ENCODE measurements around the gene SMYD3.

Gene SMYD3

DNA sequence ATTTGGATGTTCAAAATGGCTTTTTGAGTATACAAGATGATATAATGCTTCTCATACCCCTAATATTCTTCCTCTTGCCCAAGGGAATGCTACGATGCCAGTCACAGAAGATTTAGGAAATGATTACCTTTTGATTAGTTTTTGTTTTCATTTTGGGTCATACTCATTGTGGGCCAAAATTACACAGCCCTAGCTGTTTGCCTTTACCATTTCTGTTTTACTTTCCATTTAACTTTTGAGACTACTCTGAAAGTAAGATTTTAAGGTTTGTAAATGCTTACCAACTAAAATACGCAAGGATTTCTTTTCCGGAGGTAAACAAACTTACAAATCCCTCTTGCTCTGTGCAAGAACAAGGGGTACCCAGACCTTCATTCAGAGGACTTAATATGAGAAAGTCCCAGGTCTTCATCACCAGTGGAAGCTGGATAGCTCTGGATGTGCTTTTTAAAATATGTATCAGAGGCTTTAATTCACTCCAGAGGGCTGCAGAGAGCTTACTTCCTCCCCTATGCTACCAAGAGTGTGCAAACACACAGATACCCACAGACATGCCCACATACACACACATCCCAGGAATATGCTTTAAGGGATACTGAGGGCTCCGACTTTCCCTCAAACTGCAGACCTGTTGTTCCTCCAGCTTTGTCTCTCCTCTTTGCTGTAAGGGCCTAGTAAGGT lies 631.4 kb downstream of the SMYD3 start:
- H3K4me3 ChIP-seq (ENCODE audit: low read depth, low read length), result no peak overlapping the region
- peak; percentile 46 for DNase-seq (ENCODE audit: low read depth)
- TF ChIP-seq, protein P1, sequence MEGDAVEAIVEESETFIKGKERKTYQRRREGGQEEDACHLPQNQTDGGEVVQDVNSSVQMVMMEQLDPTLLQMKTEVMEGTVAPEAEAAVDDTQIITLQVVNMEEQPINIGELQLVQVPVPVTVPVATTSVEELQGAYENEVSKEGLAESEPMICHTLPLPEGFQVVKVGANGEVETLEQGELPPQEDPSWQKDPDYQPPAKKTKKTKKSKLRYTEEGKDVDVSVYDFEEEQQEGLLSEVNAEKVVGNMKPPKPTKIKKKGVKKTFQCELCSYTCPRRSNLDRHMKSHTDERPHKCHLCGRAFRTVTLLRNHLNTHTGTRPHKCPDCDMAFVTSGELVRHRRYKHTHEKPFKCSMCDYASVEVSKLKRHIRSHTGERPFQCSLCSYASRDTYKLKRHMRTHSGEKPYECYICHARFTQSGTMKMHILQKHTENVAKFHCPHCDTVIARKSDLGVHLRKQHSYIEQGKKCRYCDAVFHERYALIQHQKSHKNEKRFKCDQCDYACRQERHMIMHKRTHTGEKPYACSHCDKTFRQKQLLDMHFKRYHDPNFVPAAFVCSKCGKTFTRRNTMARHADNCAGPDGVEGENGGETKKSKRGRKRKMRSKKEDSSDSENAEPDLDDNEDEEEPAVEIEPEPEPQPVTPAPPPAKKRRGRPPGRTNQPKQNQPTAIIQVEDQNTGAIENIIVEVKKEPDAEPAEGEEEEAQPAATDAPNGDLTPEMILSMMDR (conservative IDR thresholded peaks at IDR 0.05; ENCODE audit: low read depth, low read length), result peak; percentile 7

DNA sequence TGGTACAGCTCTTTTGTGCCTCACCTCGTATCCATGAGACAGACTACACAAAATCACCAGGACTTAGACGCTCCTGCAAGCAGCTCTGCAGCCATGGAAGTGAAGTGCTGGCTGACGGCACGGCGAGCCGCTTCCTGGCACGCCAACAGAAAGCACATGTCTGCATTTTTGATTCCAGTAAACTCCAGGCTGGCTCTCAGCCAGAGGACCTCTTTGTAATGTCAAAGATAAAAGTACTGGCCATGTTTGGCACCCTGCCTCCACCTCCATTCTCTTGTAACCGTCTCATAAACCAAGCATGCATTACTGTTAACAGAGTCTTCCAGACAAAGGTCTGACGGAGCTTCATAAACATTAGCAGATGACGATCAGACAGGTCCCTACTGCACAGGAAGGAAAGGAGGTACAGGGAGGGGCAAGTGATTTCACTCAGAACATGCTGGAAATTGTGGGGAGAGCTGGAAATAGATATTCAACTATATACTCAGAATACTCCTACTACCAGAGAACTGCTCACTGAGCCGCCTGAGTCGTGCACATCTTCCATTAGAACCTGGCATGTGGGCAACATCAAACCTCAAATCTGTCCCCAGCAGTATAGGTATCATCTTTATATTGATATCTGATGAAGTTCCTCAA lies 632.0 kb downstream of the SMYD3 start:
- no peak overlapping the region for H3K4me3 ChIP-seq (ENCODE audit: low read depth, low read length)
- TF ChIP-seq, protein P1 (conservative IDR thresholded peaks at IDR 0.05; ENCODE audit: low read depth, low read length), result no peak
- DNase-seq (ENCODE audit: low read depth), result peak; percentile 100

DNA sequence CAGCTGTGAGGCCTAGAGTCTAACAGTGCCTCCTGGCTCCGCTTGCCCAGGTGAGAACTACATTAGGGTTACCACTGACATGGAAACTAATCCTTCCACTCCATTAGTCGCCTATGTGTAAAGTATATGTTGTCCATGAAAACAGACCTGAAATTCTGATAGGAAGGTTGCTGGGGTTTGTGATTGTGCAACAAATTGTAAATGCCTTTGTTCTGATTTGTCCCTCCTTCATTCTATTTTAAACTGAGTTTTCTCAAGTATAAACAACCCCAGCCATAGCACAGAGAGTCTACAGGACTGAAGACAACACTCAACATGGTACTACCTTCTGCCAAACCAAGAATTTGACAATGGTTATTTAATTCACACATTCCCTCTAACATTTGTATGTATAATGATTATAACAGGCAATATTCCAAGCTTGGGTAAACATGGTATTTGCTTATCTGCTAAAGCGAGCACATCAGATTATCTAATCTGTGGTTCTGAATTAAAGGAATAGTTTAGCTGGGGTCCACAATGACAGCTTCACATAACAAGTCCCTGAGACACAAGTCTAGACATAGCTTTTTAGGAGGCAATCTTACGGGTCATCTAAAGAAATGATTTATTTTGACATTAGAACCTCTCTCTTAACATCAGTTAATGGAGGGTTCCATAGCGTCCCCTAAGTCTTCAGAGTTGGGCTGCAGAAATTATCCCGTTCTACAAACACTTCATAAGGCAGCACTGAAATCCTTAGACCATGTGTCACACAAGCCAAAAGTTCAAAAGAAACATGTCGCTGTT lies 633.0 kb downstream of the SMYD3 start:
- no peak overlapping the region for H3K4me3 ChIP-seq (ENCODE audit: low read depth, low read length)
- TF ChIP-seq, protein P1 (conservative IDR thresholded peaks at IDR 0.05; ENCODE audit: low read depth, low read length), result no peak
- DNase-seq (ENCODE audit: low read depth), result peak; percentile 54

DNA sequence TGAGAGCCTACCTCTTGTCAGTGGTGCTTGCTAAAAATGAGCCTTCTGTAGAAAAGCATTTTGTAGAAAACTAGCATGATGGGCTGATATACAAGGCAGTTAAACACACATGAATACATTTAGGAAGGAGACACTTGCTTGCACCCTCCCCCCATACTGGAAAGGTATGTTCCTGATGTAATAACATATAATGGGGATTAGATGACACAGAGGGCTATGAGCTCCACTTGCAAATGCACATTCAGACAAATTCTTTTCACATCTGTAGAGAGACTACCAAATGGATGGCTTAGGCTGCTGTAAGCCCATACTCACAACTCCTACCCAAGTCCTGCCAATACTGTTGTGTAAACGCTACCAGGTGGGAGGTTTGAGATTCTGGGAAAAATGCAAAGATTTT lies 634.0 kb downstream of the SMYD3 start:
- H3K4me3 ChIP-seq (ENCODE audit: low read depth, low read length), result no peak overlapping the region

DNA sequence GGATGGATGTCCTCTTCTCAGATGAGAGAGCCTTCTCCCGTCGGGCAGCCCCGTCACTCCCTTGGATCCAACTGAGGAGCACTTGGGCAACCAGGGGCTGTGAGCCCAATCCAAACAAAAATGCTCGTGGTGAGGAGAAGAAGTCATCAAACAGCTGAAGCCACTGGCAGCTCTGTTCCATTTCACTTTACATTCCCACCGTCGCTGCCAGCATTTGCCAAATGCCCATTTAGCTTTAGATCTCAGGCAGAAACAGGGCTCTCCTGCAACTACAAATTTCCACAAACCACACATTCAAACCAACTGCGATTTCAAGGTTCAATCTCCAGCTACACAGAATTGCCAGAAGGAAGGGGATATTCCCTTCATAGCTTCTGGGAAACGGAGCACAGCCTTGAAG lies 634.6 kb downstream of the SMYD3 start:
- TF ChIP-seq, protein P1 (conservative IDR thresholded peaks at IDR 0.05; ENCODE audit: low read depth, low read length), result no peak
- no peak overlapping the region for H3K4me3 ChIP-seq (ENCODE audit: low read depth, low read length)

More for the DNA sequence above, 634.0 kb downstream of the SMYD3 start:
- DNase-seq (ENCODE audit: low read depth), result no peak
- TF ChIP-seq, protein P1 (conservative IDR thresholded peaks at IDR 0.05; ENCODE audit: low read depth, low read length), result no peak

DNA sequence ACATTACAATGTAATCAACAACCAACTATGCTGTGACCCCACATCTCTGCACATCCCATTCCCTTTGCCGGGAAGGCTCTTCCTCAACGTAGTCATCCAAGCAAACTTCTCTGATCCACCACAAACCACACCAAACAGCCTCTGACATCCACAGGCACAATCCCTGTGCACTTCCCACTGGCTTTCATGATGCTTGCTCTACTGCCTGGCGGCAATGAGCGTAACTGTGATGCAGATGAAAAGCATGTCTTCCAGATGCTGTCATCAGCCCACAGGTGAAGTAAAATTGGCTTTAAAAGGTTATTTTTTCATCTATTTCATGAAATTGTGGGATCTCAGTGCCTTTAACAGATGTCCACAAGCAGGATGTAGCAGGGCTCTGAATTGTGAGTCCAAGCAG lies 635.2 kb downstream of the SMYD3 start:
- TF ChIP-seq, protein P1 (conservative IDR thresholded peaks at IDR 0.05; ENCODE audit: low read depth, low read length), result no peak
- peak; percentile 71 for DNase-seq (ENCODE audit: low read depth)
- no peak overlapping the region for H3K4me3 ChIP-seq (ENCODE audit: low read depth, low read length)

More for the DNA sequence above, 634.6 kb downstream of the SMYD3 start:
- DNase-seq (ENCODE audit: low read depth), result no peak
